ENCODE data around the gene GOLGA1. TPM values are rescaled to one million over a fixed set of nuclear protein-coding genes. Genes with fewer than 3 reads are reported as not detected.
"Not testable (repeated sequence)": the region's sequence is repeated elsewhere in the genome, so short reads cannot be mapped to it uniquely, and the experiment has no call there.

GOLGA1 gene
- total RNA-seq, 2 experiments from 2014 or later = 23.4 to 26.8 TPM

- POLR2A ChIA-PET = no interaction called here
- no peak overlapping the region for H3K4me3 Mint-ChIP-seq
- no peaks in the 10 kb centered on the region for H3K4me1 Mint-ChIP-seq
- no peak overlapping the region for H3K27ac Mint-ChIP-seq
- H3K36me3 Mint-ChIP-seq = no peaks in the 10 kb centered on the region
- no peaks in the 10 kb centered on the region for H3K9me3 Mint-ChIP-seq
- DNase-seq (no peak), ATAC-seq (ENCODE audit: low read depth) (no peak)
- H3K27me3 Mint-ChIP-seq = peaks cover 16% of the 10 kb centered on the region
These were observed 99.6 kb downstream of the GOLGA1 start for GRCh38 chr9:124841075-124841821.

GRCh38 chr9:124840300-124840833, 100.5 kb downstream of the GOLGA1 start:
- ATAC-seq (ENCODE audit: low read depth) = no peak

GRCh38 chr9:124839612-124840299, 101.1 kb downstream of the GOLGA1 start:
- H3K36me3 Mint-ChIP-seq = no peaks in the 10 kb centered on the region
- POLR2A ChIA-PET = interaction anchor here (1.3 kb wide), 1 partner anchor 65 kb away, joined by 4 read pairs; no protein-coding TSS in a partner anchor
- H3K27ac Mint-ChIP-seq = no peak overlapping the region
- ATAC-seq (ENCODE audit: low read depth) = no peak
- no peak overlapping the region for H3K4me3 Mint-ChIP-seq
- no peaks in the 10 kb centered on the region for H3K9me3 Mint-ChIP-seq
- no peaks in the 10 kb centered on the region for H3K4me1 Mint-ChIP-seq
- H3K27me3 Mint-ChIP-seq = peaks cover 16% of the 10 kb centered on the region
- no peak for DNase-seq

More at GRCh38 chr9:124840300-124840833, 100.5 kb downstream of the GOLGA1 start:
- Mint-ChIP-seq H3K4me3 (no peak overlapping the region), H3K27me3 (peaks cover 16% of the 10 kb centered on the region), H3K9me3 (no peaks in the 10 kb centered on the region), H3K4me1 (no peaks in the 10 kb centered on the region), H3K27ac (no peak overlapping the region), H3K36me3 (no peaks in the 10 kb centered on the region)
- POLR2A ChIA-PET = interaction anchor here (1.3 kb wide), 1 partner anchor 66 kb away, joined by 4 read pairs; no protein-coding TSS in a partner anchor
- no peak for DNase-seq

GRCh38 chr9:124838567-124839275, 102.2 kb downstream of the GOLGA1 start:
- DNase-seq; H3K9me3 Mint-ChIP-seq; H3K4me1 Mint-ChIP-seq; H3K36me3 Mint-ChIP-seq; H3K27ac Mint-ChIP-seq; POLR2A ChIA-PET; ATAC-seq (ENCODE audit: low read depth); H3K4me3 Mint-ChIP-seq: not testable (repeated sequence)
- peaks cover 16% of the 10 kb centered on the region for H3K27me3 Mint-ChIP-seq

- ATAC-seq (ENCODE audit: low read depth); DNase-seq; H3K9me3 Mint-ChIP-seq; POLR2A ChIA-PET; H3K36me3 Mint-ChIP-seq; H3K27ac Mint-ChIP-seq; H3K4me1 Mint-ChIP-seq; H3K4me3 Mint-ChIP-seq: not testable (repeated sequence)
- H3K27me3 Mint-ChIP-seq = peaks cover 16% of the 10 kb centered on the region
These were observed 102.8 kb downstream of the GOLGA1 start for GRCh38 chr9:124838132-124838531.

- POLR2A ChIA-PET = no interaction called here
- H3K4me3 Mint-ChIP-seq = no peak overlapping the region
- no peaks in the 10 kb centered on the region for H3K9me3 Mint-ChIP-seq
- H3K36me3 Mint-ChIP-seq = no peaks in the 10 kb centered on the region
- H3K4me1 Mint-ChIP-seq = no peaks in the 10 kb centered on the region
- DNase-seq = no peak
- ATAC-seq (ENCODE audit: low read depth) = no peak
- peaks cover 16% of the 10 kb centered on the region for H3K27me3 Mint-ChIP-seq
- no peak overlapping the region for H3K27ac Mint-ChIP-seq
These were observed 105.8 kb downstream of the GOLGA1 start for GRCh38 chr9:124835026-124835557.

GRCh38 chr9:124834591-124834990, 106.3 kb downstream of the GOLGA1 start:
- Mint-ChIP-seq H3K4me1 (no peaks in the 10 kb centered on the region), H3K27me3 (peaks cover 17% of the 10 kb centered on the region), H3K4me3 (no peak overlapping the region), H3K27ac (no peak overlapping the region), H3K36me3 (no peaks in the 10 kb centered on the region), H3K9me3 (no peaks in the 10 kb centered on the region)
- POLR2A ChIA-PET = no interaction called here
- ATAC-seq (ENCODE audit: low read depth) (no peak), DNase-seq (no peak)

GRCh38 chr9:124831642-124832364, 109.1 kb downstream of the GOLGA1 start:
- H3K36me3 Mint-ChIP-seq = no peaks in the 10 kb centered on the region
- DNase-seq (no peak), ATAC-seq (ENCODE audit: low read depth) (no peak)
- H3K27me3 Mint-ChIP-seq = peaks cover 5% of the 10 kb centered on the region
- no peaks in the 10 kb centered on the region for H3K4me1 Mint-ChIP-seq
- no peak overlapping the region for H3K27ac Mint-ChIP-seq
- no peaks in the 10 kb centered on the region for H3K9me3 Mint-ChIP-seq
- no peak overlapping the region for H3K4me3 Mint-ChIP-seq
- POLR2A ChIA-PET = no interaction called here

GRCh38 chr9:124830593-124830992, 110.3 kb downstream of the GOLGA1 start:
- ATAC-seq (ENCODE audit: low read depth) = no peak
- no peaks in the 10 kb centered on the region for H3K36me3 Mint-ChIP-seq
- peaks cover 3% of the 10 kb centered on the region for H3K27me3 Mint-ChIP-seq

GRCh38 chr9:124829334-124829669, 111.6 kb downstream of the GOLGA1 start:
- no peak overlapping the region for H3K4me3 Mint-ChIP-seq
- DNase-seq (no peak), ATAC-seq (ENCODE audit: low read depth) (no peak)
- POLR2A ChIA-PET = no interaction called here
- H3K36me3 Mint-ChIP-seq = no peaks in the 10 kb centered on the region
- no peaks in the 10 kb centered on the region for H3K9me3 Mint-ChIP-seq
- no peak overlapping the region for H3K27ac Mint-ChIP-seq
- H3K4me1 Mint-ChIP-seq = no peaks in the 10 kb centered on the region
- peaks cover 3% of the 10 kb centered on the region for H3K27me3 Mint-ChIP-seq

More at GRCh38 chr9:124830593-124830992, 110.3 kb downstream of the GOLGA1 start:
- Mint-ChIP-seq H3K27ac (no peak overlapping the region), H3K4me3 (no peak overlapping the region), H3K9me3 (no peaks in the 10 kb centered on the region), H3K4me1 (no peaks in the 10 kb centered on the region)
- POLR2A ChIA-PET = no interaction called here
- no peak for DNase-seq

- ATAC-seq (ENCODE audit: low read depth) = no peak
- POLR2A ChIA-PET = no interaction called here
These were observed 112.2 kb downstream of the GOLGA1 start for GRCh38 chr9:124828489-124829333.

More at GRCh38 chr9:124828489-124829333, 112.2 kb downstream of the GOLGA1 start:
- no peak for DNase-seq
- H3K9me3 Mint-ChIP-seq = no peaks in the 10 kb centered on the region
- no peak overlapping the region for H3K4me3 Mint-ChIP-seq
- no peaks in the 10 kb centered on the region for H3K4me1 Mint-ChIP-seq
- H3K36me3 Mint-ChIP-seq = no peaks in the 10 kb centered on the region
- peaks cover 3% of the 10 kb centered on the region for H3K27me3 Mint-ChIP-seq
- no peak overlapping the region for H3K27ac Mint-ChIP-seq
